Mesenchymal stem cell (in vitro differentiated cells and primary cell): ENCODE results near the gene PNRC1.
A peak's percentile ranks its signal among the peaks of the same experiment; 100 is the strongest.

Experiments
- DNase-seq: peaks from one replicate; pipeline ENCODE4 v3.0.0-alpha.2; 2013
- H2AFZ ChIP-seq: one replicate; pipeline ENCODE4 v1.6.1; 2013; ENCODE audit warnings: low read depth, mild to moderate bottlenecking, control low read depth, inconsistent platforms, low read length, moderate library complexity
- H2AK5ac ChIP-seq: 2 replicates; pipeline ENCODE4 v1.6.1; 2013; ENCODE audit warnings: low read length, moderate library complexity, mild to moderate bottlenecking, inconsistent platforms; ENCODE audit not compliant: severe bottlenecking
- H2BK120ac ChIP-seq: one replicate; pipeline ENCODE4 v1.6.1; 2013; ENCODE audit warnings: low read depth, mild to moderate bottlenecking, inconsistent platforms, low read length, moderate library complexity
- H2BK12ac ChIP-seq, 2 experiments: one replicate each; pipeline ENCODE4 v1.6.1; 2013; ENCODE audit warnings: inconsistent platforms in 2 of 2, low read length in 2 of 2, mild to moderate bottlenecking in 2 of 2, moderate library complexity in 2 of 2, control low read depth in 1 of 2
- H2BK15ac ChIP-seq: one replicate; pipeline ENCODE4 v1.6.1; 2013; ENCODE audit warnings: mild to moderate bottlenecking, low read depth, inconsistent platforms; ENCODE audit not compliant: poor library complexity, severe bottlenecking
- H2BK5ac ChIP-seq: 2 replicates; pipeline ENCODE4 v1.6.1; 2013; ENCODE audit warnings: low read depth, mild to moderate bottlenecking, low read length, control low read depth, inconsistent platforms; ENCODE audit not compliant: poor library complexity, severe bottlenecking
- H3K14ac ChIP-seq, 2 experiments: one replicate each; pipeline ENCODE4 v1.6.1; 2013; ENCODE audit warnings: inconsistent platforms in 2 of 2, low read length in 2 of 2, control low read depth in 1 of 2, mild to moderate bottlenecking in 1 of 2, moderate library complexity in 1 of 2
- H3K18ac ChIP-seq, 2 experiments: one replicate each; pipeline ENCODE4 v1.6.1; 2013; ENCODE audit warnings: inconsistent platforms in 2 of 2, low read length in 2 of 2, control low read depth in 1 of 2, low read depth in 1 of 2, mild to moderate bottlenecking in 1 of 2
- H3K23ac ChIP-seq, 2 experiments: one replicate each; pipeline ENCODE4 v1.6.1; 2013; ENCODE audit warnings: inconsistent platforms in 2 of 2, low read length in 2 of 2, mild to moderate bottlenecking in 2 of 2, moderate library complexity in 2 of 2, control low read depth in 1 of 2
- H3K27ac ChIP-seq: 2 replicates; pipeline ENCODE4 v1.5.1; 2013; ENCODE audit warnings: mild to moderate bottlenecking, moderate library complexity, low read length, control low read depth, inconsistent platforms; ENCODE audit not compliant: poor library complexity, severe bottlenecking
- H3K27me3 ChIP-seq, 2 experiments: 2 replicates each; pipeline versions ENCODE4 v1.6.1 to v1.7.0; 2013; ENCODE audit warnings: low read length in 2 of 2, mild to moderate bottlenecking in 2 of 2, moderate library complexity in 2 of 2, control low read depth in 1 of 2, inconsistent platforms in 1 of 2; ENCODE audit not compliant: control insufficient read depth in 1 of 2, insufficient read depth in 1 of 2
- H3K36me3 ChIP-seq, 2 experiments: 2 replicates each; pipeline versions ENCODE4 v1.6.1 to v1.7.0; 2013; ENCODE audit warnings: low read length in 2 of 2, control low read depth in 1 of 2, inconsistent platforms in 1 of 2, low read depth in 1 of 2, mild to moderate bottlenecking in 1 of 2; ENCODE audit not compliant: insufficient read depth in 2 of 2, control insufficient read depth in 1 of 2
- H3K4ac ChIP-seq, 2 experiments: one replicate each; pipeline ENCODE4 v1.6.1; 2013; ENCODE audit warnings: inconsistent platforms in 2 of 2, low read length in 2 of 2, mild to moderate bottlenecking in 2 of 2, moderate library complexity in 2 of 2, control low read depth in 1 of 2, low read depth in 1 of 2
- H3K4me1 ChIP-seq: 2 replicates; pipeline ENCODE4 v1.6.1; 2013; ENCODE audit warnings: low read depth, low read length, control low read depth; ENCODE audit not compliant: control insufficient read depth, insufficient read depth
- H3K4me2 ChIP-seq: 2 replicates; pipeline ENCODE4 v1.6.1; 2013; ENCODE audit warnings: low read length, mild to moderate bottlenecking, inconsistent platforms; ENCODE audit not compliant: poor library complexity, severe bottlenecking
- H3K4me3 ChIP-seq, 2 experiments: 2 replicates each; pipeline versions ENCODE4 v1.5.1 to v1.7.0; 2013; ENCODE audit warnings: low read length in 2 of 2, mild to moderate bottlenecking in 2 of 2, control low read depth in 1 of 2, low read depth in 1 of 2; ENCODE audit not compliant: insufficient read depth in 1 of 2
- H3K79me1 ChIP-seq: replicated peaks from 2 replicates; pipeline ENCODE4 v1.6.1; 2013; ENCODE audit warnings: mild to moderate bottlenecking, control low read depth, low read length, inconsistent platforms; ENCODE audit not compliant: poor library complexity, severe bottlenecking
- H3K9ac ChIP-seq: 2 replicates; pipeline ENCODE4 v1.7.0; 2013; ENCODE audit warnings: mild to moderate bottlenecking, low read length, moderate library complexity
- H3K9me3 ChIP-seq: 2 replicates; pipeline ENCODE4 v1.7.0; 2013; ENCODE audit warnings: mild to moderate bottlenecking, low read length; ENCODE audit not compliant: control insufficient read depth
- H4K8ac ChIP-seq: one replicate; pipeline ENCODE4 v1.6.1; 2013; ENCODE audit warnings: inconsistent platforms, mild to moderate bottlenecking, low read length, moderate library complexity
- H4K91ac ChIP-seq: one replicate; pipeline ENCODE4 v1.6.1; 2013; ENCODE audit warnings: mild to moderate bottlenecking, low read length, inconsistent platforms
- WGBS: methylation state at CpG from one replicate; pipeline ENCODE4 v1.1.7; 2013; ENCODE audit warnings: mixed read lengths; 5-methylcytosine and 5-hydroxymethylcytosine counted together

PNRC1 gene

DNA sequence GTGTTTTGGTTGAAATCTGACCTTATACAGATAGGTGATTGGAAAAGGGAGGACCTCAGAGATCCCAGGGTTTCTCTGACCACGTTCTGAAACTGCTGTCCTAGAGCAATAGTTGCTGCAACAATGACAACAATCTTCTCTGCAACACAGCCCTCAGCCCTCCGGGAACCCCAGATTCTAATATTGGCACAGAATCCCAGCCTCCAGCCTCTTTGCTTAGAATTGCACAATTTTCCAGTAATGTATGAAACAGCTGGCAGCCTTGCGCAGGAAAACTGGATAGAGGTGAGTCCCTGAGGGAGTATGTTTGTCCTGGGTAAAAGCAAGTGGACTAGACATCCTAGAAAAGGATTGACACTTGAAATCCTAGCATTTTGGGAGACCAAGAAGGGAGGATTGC, 30.4 kb upstream of the PNRC1 start:
- 80% methylated on average over 3 of the region's 3 CpGs for WGBS
- Histone ChIP-seq H3K4me1 (no peaks in the 10 kb centered on the region), H2BK12ac (no peak overlapping the region), H3K9ac (peak overlapping the region; percentile 10), H4K8ac (no peak overlapping the region), H2BK5ac (no peak overlapping the region), H3K14ac (no peak overlapping the region), H3K18ac (no peak overlapping the region), H3K9me3 (no peaks in the 10 kb centered on the region), H3K79me1 (no peaks in the 10 kb centered on the region), H2BK15ac (no peak overlapping the region), H2AFZ (no peak overlapping the region), H3K27me3 (no peaks in the 10 kb centered on the region), H3K23ac (no peak overlapping the region), H2BK120ac (no peak overlapping the region), H2AK5ac (no peak overlapping the region), H3K36me3 (no peaks in the 10 kb centered on the region), H3K4me2 (no peak overlapping the region), H3K27ac (no peak overlapping the region), H4K91ac (no peak overlapping the region), H3K4ac (no peak overlapping the region), H3K4me3 (peak overlapping the region in 1 of 2 experiments; percentile 16)
- DNase-seq, result peak; percentile 89

- H3K9me3 ChIP-seq, result no peaks in the 10 kb centered on the region
- peak overlapping the region in 1 of 2 experiments; percentile 11 for H2BK12ac ChIP-seq
- H3K36me3 ChIP-seq, result no peaks in the 10 kb centered on the region
- H2AFZ ChIP-seq, result no peak overlapping the region
- no peak overlapping the region for H2BK5ac ChIP-seq
- no peak overlapping the region for H3K4me2 ChIP-seq
- no peak overlapping the region for H2BK120ac ChIP-seq
- H3K14ac ChIP-seq, result no peak overlapping the region
- no peaks in the 10 kb centered on the region for H3K4me1 ChIP-seq
- DNase-seq, result no peak
- no peak overlapping the region for H3K23ac ChIP-seq
- WGBS, result 93% methylated on average over 3 of the region's 3 CpGs
- no peak overlapping the region for H2AK5ac ChIP-seq
- H2BK15ac ChIP-seq, result no peak overlapping the region
- no peak overlapping the region for H4K8ac ChIP-seq
- no peaks in the 10 kb centered on the region for H3K27me3 ChIP-seq
- H3K27ac ChIP-seq, result no peak overlapping the region
- H3K9ac ChIP-seq, result no peak overlapping the region
- H4K91ac ChIP-seq, result no peak overlapping the region
- H3K4me3 ChIP-seq, result peak overlapping the region in 1 of 2 experiments; percentile 16
- H3K79me1 ChIP-seq, result no peaks in the 10 kb centered on the region
- no peak overlapping the region for H3K18ac ChIP-seq
- H3K4ac ChIP-seq, result peak overlapping the region in 1 of 2 experiments; percentile 15
Measured at GRCh38 chr6:89050697-89051096, 29.9 kb upstream of the PNRC1 start.

GRCh38 chr6:89051676-89052075, 28.9 kb upstream of the PNRC1 start:
- no peak for DNase-seq
- H3K79me1 ChIP-seq, result no peaks in the 10 kb centered on the region
- H2AK5ac ChIP-seq, result no peak overlapping the region
- H3K4me3 ChIP-seq, result no peak overlapping the region
- 84% methylated on average over 3 of the region's 3 CpGs for WGBS
- no peaks in the 10 kb centered on the region for H3K9me3 ChIP-seq
- H3K4me1 ChIP-seq, result no peaks in the 10 kb centered on the region
- no peak overlapping the region for H2BK5ac ChIP-seq
- no peak overlapping the region for H3K9ac ChIP-seq
- no peaks in the 10 kb centered on the region for H3K36me3 ChIP-seq
- H3K14ac ChIP-seq, result no peak overlapping the region
- H4K8ac ChIP-seq, result no peak overlapping the region
- H3K4me2 ChIP-seq, result no peak overlapping the region
- H3K27ac ChIP-seq, result no peak overlapping the region
- no peak overlapping the region for H3K18ac ChIP-seq
- H3K27me3 ChIP-seq, result no peaks in the 10 kb centered on the region
- peak overlapping the region in 1 of 2 experiments; percentile 13 for H3K4ac ChIP-seq
- H2BK15ac ChIP-seq, result no peak overlapping the region
- H2BK120ac ChIP-seq, result no peak overlapping the region
- no peak overlapping the region for H3K23ac ChIP-seq
- H2AFZ ChIP-seq, result no peak overlapping the region
- no peak overlapping the region for H4K91ac ChIP-seq
- H2BK12ac ChIP-seq, result peak overlapping the region; percentile 73

GRCh38 chr6:89054208-89054607, 26.3 kb upstream of the PNRC1 start:
- H3K9ac ChIP-seq, result no peak overlapping the region
- no peak overlapping the region for H3K23ac ChIP-seq
- H3K4me1 ChIP-seq, result no peaks in the 10 kb centered on the region
- no peak overlapping the region for H3K4me3 ChIP-seq
- no peak overlapping the region for H2BK15ac ChIP-seq
- no peak overlapping the region for H4K91ac ChIP-seq
- no peaks in the 10 kb centered on the region for H3K9me3 ChIP-seq
- no peak overlapping the region for H3K4me2 ChIP-seq
- no peak overlapping the region for H4K8ac ChIP-seq
- H3K4ac ChIP-seq, result no peak overlapping the region
- H3K27ac ChIP-seq, result no peak overlapping the region
- H2AK5ac ChIP-seq, result no peak overlapping the region
- no peak overlapping the region for H2BK12ac ChIP-seq
- no peak overlapping the region for H2BK5ac ChIP-seq
- H3K27me3 ChIP-seq, result no peaks in the 10 kb centered on the region
- H3K14ac ChIP-seq, result no peak overlapping the region
- WGBS, result 93% methylated on average over 4 of the region's 4 CpGs
- no peak overlapping the region for H3K18ac ChIP-seq
- no peak overlapping the region for H2AFZ ChIP-seq
- no peaks in the 10 kb centered on the region for H3K79me1 ChIP-seq
- no peak overlapping the region for H2BK120ac ChIP-seq
- H3K36me3 ChIP-seq, result no peaks in the 10 kb centered on the region
- DNase-seq, result no peak
